H1 (cell line): Measurements from ENCODE around the gene GOLGA3.

ENCODE experiments used
- ATF2 ChIP-seq: IDR thresholded peaks from 2 replicates; pipeline ENCODE4 v1.6.1; 2012; ENCODE audit warnings: low read length, inconsistent platforms
- CEBPB ChIP-seq: IDR thresholded peaks from 2 replicates; pipeline ENCODE4 v1.6.1; 2012; ENCODE audit warnings: low read depth, low read length
- CTCF ChIP-seq, 3 experiments: IDR thresholded peaks; 1 replicate in 2 of 3; 2 replicates in 1 of 3; pipeline versions ENCODE4 v1.5.1 to v1.6.1; 2011; ENCODE audit warnings: low read length in 3 of 3, mild to moderate bottlenecking in 3 of 3, inconsistent platforms in 2 of 3, low read depth in 1 of 3, moderate library complexity in 1 of 3; ENCODE audit not compliant: insufficient read depth in 1 of 3; ENCODE audit errors: control extremely low read depth in 1 of 3
- EZH2 ChIP-seq: fragments of 200-600 bp; sonication (generic); IDR thresholded peaks from 2 replicates; pipeline ENCODE4 v1.7.1; 2012; ENCODE audit warnings: low read depth, mild to moderate bottlenecking, moderate library complexity, low read length, inconsistent platforms; ENCODE audit not compliant: severe bottlenecking
- GABPA ChIP-seq: IDR thresholded peaks from 2 replicates; pipeline ENCODE4 v1.6.1; 2011; ENCODE audit warnings: mild to moderate bottlenecking, low read length, moderate library complexity, borderline replicate concordance; ENCODE audit not compliant: insufficient read depth
- POLR2A ChIP-seq, 2 experiments: IDR thresholded peaks; 1 replicate in 1 of 2; 2 replicates in 1 of 2; pipeline ENCODE4 v1.6.1; 2011; ENCODE audit warnings: low read depth in 2 of 2, low read length in 2 of 2, mild to moderate bottlenecking in 2 of 2; ENCODE audit errors: control extremely low read depth in 1 of 2
- POLR2AphosphoS5 ChIP-seq: IDR thresholded peaks from 2 replicates; pipeline ENCODE4 v1.6.1; 2011; ENCODE audit warnings: low read depth, low read length
- RAD21 ChIP-seq, 2 experiments: IDR thresholded peaks in 1 of 2; conservative IDR thresholded peaks in 1 of 2; 2 replicates each; pipeline ENCODE4 v1.6.1; 2011; ENCODE audit warnings: low read depth in 2 of 2, low read length in 2 of 2, improper control_type of control experiment in 1 of 2, inconsistent platforms in 1 of 2, mild to moderate bottlenecking in 1 of 2, moderate library complexity in 1 of 2
- RNF2 ChIP-seq: fragments of 200-900, 300-1000 bp; sonication (generic); IDR thresholded peaks from 2 replicates; pipeline ENCODE4 v1.7.1; 2016; ENCODE audit warnings: borderline replicate concordance, low read depth, mild to moderate bottlenecking, antibody characterized with exemption, low read length; ENCODE audit not compliant: poor library complexity, severe bottlenecking; ENCODE audit errors: missing control alignments
- TAF1 ChIP-seq: IDR thresholded peaks from 2 replicates; pipeline ENCODE4 v1.6.1; 2011; ENCODE audit warnings: mild to moderate bottlenecking, low read depth, low read length
- ZNF274 ChIP-seq: IDR thresholded peaks from 2 replicates; pipeline ENCODE4 v1.7.0; 2012; ENCODE audit warnings: low read length, borderline replicate concordance; ENCODE audit errors: extremely low read depth

- TF ChIP-seq POLR2AphosphoS5: no peak
- TF ChIP-seq CTCF (IDR thresholded peaks at IDR 0.05; ENCODE audit: control extremely low read depth in 1 of 3, insufficient read depth in 1 of 3, low read depth in 1 of 3, low read length in 3 of 3): no peak
- no peak for TF ChIP-seq ZNF274
- no peak for TF ChIP-seq GABPA
- TF ChIP-seq TAF1: no peak
- TF ChIP-seq POLR2A (IDR thresholded peaks at IDR 0.05; ENCODE audit: control extremely low read depth in 1 of 2, low read depth in 2 of 2, low read length in 2 of 2): no peak
- no peak for TF ChIP-seq EZH2
- no peak for TF ChIP-seq RNF2
- TF ChIP-seq ATF2: no peak
- no peak for TF ChIP-seq RAD21 (IDR thresholded peaks at IDR 0.05 in 1 of 2, conservative IDR thresholded peaks at IDR 0.05 in 1 of 2; ENCODE audit: low read depth in 2 of 2, low read length in 2 of 2)
- TF ChIP-seq CEBPB: no peak
Measured at GRCh38 chr12:132734206-132734605, 94.5 kb downstream of the GOLGA3 start.
